GM19438 (cell line): ENCODE data around the gene TTC23.

Experiments used
- ATAC-seq: cut with Tn5 transposase; IDR thresholded peaks from one replicate; pipeline ENCODE4 v1.9.1; 2021; ENCODE audit warnings: low read depth; ENCODE audit not compliant: unreplicated experiment

TTC23 gene

GRCh38 chr15:99168601-99169580 is 80.5 kb downstream of the TTC23 start:
- no peak for ATAC-seq

DNA sequence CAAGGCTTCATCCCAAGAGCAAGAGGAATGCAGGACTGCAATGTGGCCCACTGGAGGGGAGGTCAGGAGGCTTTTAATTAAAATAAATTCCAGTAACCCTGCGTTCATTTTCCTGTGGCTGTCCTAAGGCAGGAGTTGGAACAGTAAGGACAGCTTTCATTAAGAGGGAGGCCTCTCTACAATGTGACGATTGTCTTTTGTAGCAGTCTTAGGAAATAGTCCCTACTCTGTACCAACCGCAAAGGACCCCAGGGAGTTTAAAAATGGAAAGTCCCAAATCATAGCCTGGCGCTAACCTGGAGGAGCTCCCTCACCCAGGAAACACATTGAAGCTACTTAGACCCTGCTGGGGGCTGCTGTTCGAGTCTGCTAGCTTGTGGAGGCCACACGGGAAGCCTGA is 81.7 kb downstream of the TTC23 start:
- ATAC-seq, result peak; percentile 61

DNA sequence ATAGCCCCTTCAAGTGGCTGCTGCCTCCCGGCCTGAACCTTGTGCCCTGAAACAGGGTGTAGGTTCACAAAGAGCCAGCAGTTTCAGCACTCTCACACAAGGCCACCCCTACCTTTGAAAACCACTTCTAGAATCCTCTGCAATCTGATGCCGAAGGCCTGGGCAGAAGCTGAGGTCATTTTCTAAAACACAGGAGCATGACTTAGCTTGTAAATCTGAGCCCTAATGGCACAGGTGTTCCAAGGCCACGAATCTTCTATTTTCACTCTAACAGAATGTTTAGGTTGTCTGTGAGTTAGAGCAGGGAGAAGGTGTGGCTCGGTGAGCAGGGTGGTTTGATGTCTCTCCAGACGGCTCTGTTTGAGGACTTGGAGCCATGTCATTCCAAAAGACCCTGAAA is 82.2 kb downstream of the TTC23 start:
- ATAC-seq, result no peak

GRCh38 chr15:99165956-99166689 is 83.3 kb downstream of the TTC23 start:
- no peak for ATAC-seq

GRCh38 chr15:99165020-99165790 is 84.2 kb downstream of the TTC23 start:
- ATAC-seq, result no peak

- no peak for ATAC-seq
Observed at GRCh38 chr15:99164119-99164518, 85.3 kb downstream of the TTC23 start.

DNA sequence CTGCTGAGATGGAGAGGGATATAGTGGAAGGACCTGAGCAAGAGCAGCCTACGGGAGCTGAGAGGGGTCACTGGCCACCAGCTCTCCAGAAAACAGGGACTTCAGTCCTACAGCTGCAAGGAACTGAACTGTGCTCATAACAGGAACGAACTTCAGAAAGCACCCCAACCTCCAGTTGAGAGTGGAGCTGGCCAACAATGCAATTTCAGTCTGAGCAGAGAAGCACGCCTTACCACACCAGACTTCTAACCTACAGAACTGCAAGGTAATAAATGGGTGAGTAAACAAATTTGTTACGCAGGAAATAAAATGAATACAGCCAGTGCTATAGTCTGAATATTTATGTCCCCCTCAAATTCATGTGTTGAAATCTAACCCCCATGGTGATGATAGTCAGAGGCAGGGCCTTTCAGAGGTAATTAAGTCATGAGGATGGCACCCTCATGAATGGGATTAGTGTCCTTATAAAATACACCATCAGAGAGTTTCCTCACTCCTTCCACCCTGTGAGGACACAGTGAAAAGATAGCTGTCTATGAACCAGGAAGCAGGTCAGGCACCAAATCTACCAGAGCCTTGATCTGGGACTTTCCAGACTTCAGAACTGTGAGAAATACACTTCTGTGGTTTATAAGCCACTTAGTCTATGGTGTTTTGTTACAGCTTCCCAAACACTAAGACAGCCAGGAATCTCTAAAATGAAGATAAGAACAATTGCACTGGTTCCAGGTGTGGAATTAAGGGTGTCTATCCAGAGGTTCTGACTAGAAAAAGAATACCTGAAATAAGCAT is 85.9 kb downstream of the TTC23 start:
- ATAC-seq, result no peak

DNA sequence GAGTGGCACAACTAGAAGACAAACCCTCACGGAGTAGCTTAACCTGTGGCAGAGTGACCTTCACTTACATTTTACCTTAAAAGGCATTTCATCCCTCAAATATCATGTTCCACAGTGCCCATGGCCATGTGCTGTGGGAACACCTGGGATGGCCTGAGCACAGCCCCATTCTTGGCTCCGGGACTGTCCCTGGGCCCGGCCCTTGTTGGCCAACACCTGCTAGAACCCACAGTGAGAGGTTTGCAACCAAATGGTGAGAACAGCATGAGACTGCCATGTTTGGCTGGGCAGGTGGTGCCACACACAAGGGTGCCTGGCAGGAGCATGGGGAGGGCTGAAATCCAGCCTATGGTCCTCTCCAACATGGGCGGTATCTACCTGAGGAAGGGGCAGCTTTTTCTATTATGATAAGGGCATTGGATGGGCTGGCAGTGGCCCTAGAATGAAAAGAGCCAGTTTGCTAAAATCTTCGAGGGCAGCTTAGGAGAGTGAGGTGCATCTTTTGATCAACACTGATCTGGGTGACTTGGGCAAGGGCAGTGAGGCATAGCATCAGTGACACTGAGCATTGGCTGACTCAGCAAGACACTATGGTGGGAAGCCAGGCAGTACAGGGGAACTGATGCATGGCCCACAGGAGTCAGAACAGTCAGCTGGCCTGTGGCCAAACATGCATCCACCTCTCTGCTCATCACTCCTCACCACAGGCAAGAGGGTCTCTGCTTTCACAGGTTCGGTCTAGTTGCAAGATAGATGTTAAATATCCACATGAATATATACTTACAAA is 90.6 kb downstream of the TTC23 start:
- no peak for ATAC-seq

- ATAC-seq, result no peak
Observed at GRCh38 chr15:99157456-99157855, 91.9 kb downstream of the TTC23 start.

DNA sequence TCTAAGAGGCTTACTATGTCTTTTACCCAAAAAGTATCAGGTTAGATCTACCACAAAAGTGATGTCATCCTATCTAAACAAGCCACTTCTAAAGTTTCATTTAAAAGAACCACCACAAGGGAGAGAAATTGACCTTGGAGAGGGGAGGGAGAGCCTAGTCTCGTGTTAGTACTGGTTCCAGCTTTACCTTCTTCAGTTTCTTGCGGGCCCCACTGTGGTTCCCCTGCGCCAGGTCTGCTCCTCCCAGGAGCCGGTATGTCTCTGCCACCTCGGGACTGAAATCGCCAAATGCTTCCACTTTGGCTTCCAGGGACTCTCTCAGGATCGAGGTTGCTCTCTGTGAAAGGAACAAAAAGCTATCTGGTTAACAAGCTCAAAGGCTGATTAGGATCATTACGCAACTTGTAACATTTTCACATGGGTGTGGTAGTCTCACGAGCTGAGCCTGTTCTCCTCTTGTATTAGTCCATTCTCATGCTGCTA is 93.4 kb downstream of the TTC23 start:
- ATAC-seq, result no peak

GRCh38 chr15:99154271-99154670 is 95.1 kb downstream of the TTC23 start:
- ATAC-seq, result no peak

GRCh38 chr15:99153026-99153535 is 96.3 kb downstream of the TTC23 start:
- no peak for ATAC-seq

DNA sequence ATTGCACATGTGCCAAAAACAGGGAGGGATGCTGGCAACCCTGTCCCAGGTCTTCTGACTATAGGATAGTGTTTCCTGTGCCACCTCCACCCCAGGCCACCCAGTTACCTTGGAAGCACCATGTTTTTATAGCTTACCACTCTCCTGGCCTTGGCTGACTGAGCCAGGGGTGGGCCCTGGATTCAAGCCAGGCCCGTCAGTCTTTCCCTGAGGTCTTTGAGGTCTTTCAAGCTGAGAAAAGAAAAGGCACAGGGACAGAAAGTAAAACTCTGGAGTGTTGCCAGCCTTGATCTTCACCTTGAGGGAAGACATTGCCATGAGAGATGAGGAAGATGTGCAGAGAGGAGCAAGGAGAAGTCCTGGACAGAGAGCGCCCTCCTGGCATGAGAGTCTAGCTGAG is 98.2 kb downstream of the TTC23 start:
- no peak for ATAC-seq

DNA sequence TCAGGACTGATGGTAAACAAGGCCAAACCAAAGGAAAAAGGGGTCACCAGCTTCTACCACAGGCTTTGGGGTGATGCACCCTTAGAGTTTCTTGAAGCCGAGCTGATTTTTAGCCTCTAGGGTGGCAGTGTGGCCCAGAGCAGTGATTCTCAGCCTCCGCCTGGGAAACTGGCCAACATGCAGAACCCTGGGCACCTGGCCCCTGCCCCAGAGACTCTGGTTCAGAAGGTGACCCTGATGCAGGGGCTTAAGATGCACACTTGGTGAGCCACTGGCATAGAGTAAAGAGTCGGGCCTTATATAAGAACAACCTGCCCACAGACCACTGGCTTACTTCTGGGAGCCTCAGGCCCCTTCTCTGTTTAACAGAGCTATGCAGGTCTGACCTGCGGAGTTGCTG is 100.0 kb downstream of the TTC23 start:
- no peak for ATAC-seq

GRCh38 chr15:99148851-99149276 is 100.5 kb downstream of the TTC23 start:
- ATAC-seq, result no peak

DNA sequence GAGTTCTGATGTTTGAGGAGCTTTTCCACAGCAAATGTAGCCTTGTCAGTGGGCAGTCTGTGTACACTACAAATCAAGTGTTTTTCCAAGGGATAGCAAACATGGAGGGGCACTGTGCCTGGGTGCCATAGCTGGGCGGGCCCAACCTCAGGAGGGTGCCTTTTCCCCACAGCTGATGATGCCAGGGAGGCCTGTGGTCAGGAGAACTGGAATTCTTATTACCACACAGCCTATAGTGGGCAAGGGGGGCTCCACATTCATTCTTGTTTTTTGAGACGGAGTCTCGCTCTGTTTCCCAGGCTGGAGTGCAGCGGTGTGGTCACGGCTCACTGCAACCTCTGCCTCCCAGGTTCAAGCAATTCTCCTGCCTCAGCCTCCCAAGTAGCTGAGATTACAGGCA is 102.7 kb downstream of the TTC23 start:
- ATAC-seq, result no peak

GRCh38 chr15:99145778-99146177 is 103.6 kb downstream of the TTC23 start:
- no peak for ATAC-seq

GRCh38 chr15:99145005-99145404 is 104.4 kb downstream of the TTC23 start:
- ATAC-seq, result no peak
